ENCODE results near the gene LRRC56. TPM values are rescaled to one million over a fixed set of nuclear protein-coding genes. Genes with fewer than 3 reads are reported as not detected.
A peak's percentile ranks its signal among the peaks of the same experiment; 100 is the strongest.

The LRRC56 gene
- total RNA-seq, 1 experiment from 2014 or later = 3.4 TPM

- Histone ChIP-seq H3K79me2 (ENCODE audit: insufficient read depth, low read length) (peaks cover 2% of the 10 kb centered on the region; the same call in 1 of the 2 replicates), H4K5ac (ENCODE audit: insufficient read length, low read depth, low read length) (no peak overlapping the region), H3K18ac (ENCODE audit: insufficient read length, low read depth, low read length) (no peak overlapping the region), H2BK15ac (ENCODE audit: low read depth, low read length) (no peak overlapping the region), H2BK20ac (ENCODE audit: low read depth, low read length, poor library complexity, severe bottlenecking) (no peak overlapping the region), H2AK5ac (ENCODE audit: insufficient read length, low read length) (no peak overlapping the region), H3T11ph (ENCODE audit: low read length) (no peak overlapping the region), H3K4me1 (ENCODE audit: insufficient read depth, low read length) (no peaks in the 10 kb centered on the region), H3K4ac (ENCODE audit: low read depth, low read length) (no peak overlapping the region), H3K23me2 (ENCODE audit: insufficient read length, low read depth, low read length, poor library complexity, severe bottlenecking) (peaks cover 16% of the 10 kb centered on the region), H3K9me3 (ENCODE audit: control insufficient read depth, low read depth, low read length) (no peaks in the 10 kb centered on the region), H3K27me3 (ENCODE audit: insufficient read depth, low read length) (no peaks in the 10 kb centered on the region; the same call in 1 of the 2 replicates), H4K20me1 (ENCODE audit: control insufficient read depth, insufficient read depth, insufficient read length) (no peaks in the 10 kb centered on the region), H3K79me1 (ENCODE audit: insufficient read depth, low read depth, low read length, poor library complexity, severe bottlenecking) (no peaks in the 10 kb centered on the region), H3K9ac (ENCODE audit: extremely low read depth, insufficient read length, low read length) (no peak overlapping the region), H2BK5ac (ENCODE audit: insufficient read length, low read length) (no peak overlapping the region), H3K23ac (ENCODE audit: insufficient read length, low read depth, low read length) (no peak overlapping the region), H3K27ac (ENCODE audit: insufficient read length, low read depth, low read length) (no peak overlapping the region), H3K56ac (ENCODE audit: insufficient read length, low read depth, low read length) (no peak overlapping the region), H2AFZ (ENCODE audit: low read length) (no peak overlapping the region), H4K8ac (replicated peaks; ENCODE audit: insufficient read length, low read depth, low read length) (no peak overlapping the region), H3K4me2 (ENCODE audit: insufficient read depth, insufficient read length, low read length) (no peak overlapping the region), H2BK12ac (ENCODE audit: insufficient read length, low read depth, low read length) (no peak overlapping the region), H4K91ac (ENCODE audit: insufficient read length, low read depth, low read length) (no peak overlapping the region), H3K14ac (ENCODE audit: insufficient read depth, low read length) (no peak overlapping the region), H2BK120ac (ENCODE audit: low read depth, low read length, poor library complexity, severe bottlenecking) (no peak overlapping the region)
- Mint-ChIP-seq H3K36me3 (ENCODE audit: insufficient read depth in 1 of 3, low read depth in 3 of 3) (peaks cover 17 to 26% (median 22%) of the 10 kb centered on the region in 3 experiments), H3K4me1 (peaks cover 3 to 9% of the 10 kb centered on the region in 2 experiments; a peak in 2 of 4 replicates), H3K27ac (no peak overlapping the region), H3K27me3 (ENCODE audit: low read depth) (no peaks in the 10 kb centered on the region; the same call in none of the 2 replicates), H3K4me3 (peak overlapping the region; percentile 93 to 97; a peak in 3 of 5 replicates), H3K9me3 (no peaks in the 10 kb centered on the region)
- no peak for DNase-seq
- WGBS (ENCODE audit: extremely low coverage, insufficient read length, low lambda C conversion rate) = 100% methylated on average over 2 of the region's 7 CpGs
- no peak for TF ChIP-seq CTCF (conservative IDR thresholded peaks at IDR 0.05)
Measured at GRCh38 chr11:504994-505344, 32.4 kb upstream of the LRRC56 start.
